Measurements from ENCODE around the gene CREB3L2. TPM values are rescaled to one million over a fixed set of nuclear protein-coding genes. Genes with fewer than 3 reads are reported as not detected.

CREB3L2 gene
- total and polyA plus RNA-seq, 2 of the 13 experiments (the other 11 are each of a cell fraction or from before 2014, with no cell fraction given): 22.1 to 41.1 TPM

- peak; percentile 73 for TF ChIP-seq POLR2G (IDR thresholded peaks at IDR 0.05; ENCODE audit: low read depth, low read length)
- TF ChIP-seq DPF2 (CRISPR knock-in tag; IDR thresholded peaks at IDR 0.05; ENCODE audit: borderline replicate concordance, low read depth): peak; percentile 63
- no peak for TF ChIP-seq SOX6 (IDR thresholded peaks at IDR 0.05)
- TF ChIP-seq SOX6 (CRISPR knock-in tag; IDR thresholded peaks at IDR 0.05): peak; percentile 94
- TF ChIP-seq ZKSCAN8 (CRISPR knock-in tag; IDR thresholded peaks at IDR 0.05; ENCODE audit: borderline replicate concordance): peak; percentile 43; the same call in 1 of the 2 replicates
- no peak for TF ChIP-seq ZNF24 (IDR thresholded peaks at IDR 0.05)
- peak; percentile 86 for TF ChIP-seq RARA (CRISPR knock-in tag; IDR thresholded peaks at IDR 0.05)
- peak; percentile 85 for TF ChIP-seq TFE3 (CRISPR knock-in tag; IDR thresholded peaks at IDR 0.05)
- no peak for TF ChIP-seq AHR (CRISPR knock-in tag; IDR thresholded peaks at IDR 0.05)
- peak; percentile 98 for TF ChIP-seq HNF4A (CRISPR knock-in tag; IDR thresholded peaks at IDR 0.05)
- no peak for TF ChIP-seq MLXIP (CRISPR knock-in tag; IDR thresholded peaks at IDR 0.05; ENCODE audit: borderline replicate concordance)
- TF ChIP-seq TBL1XR1 (IDR thresholded peaks at IDR 0.05; ENCODE audit: borderline replicate concordance, low read length, partially characterized antibody): peak; percentile 34
- TF ChIP-seq KLF9 (CRISPR knock-in tag; IDR thresholded peaks at IDR 0.05; ENCODE audit: low read depth): 0 out of 2 replicates have a peak, but pooled peaks have one; percentile 34
- TF ChIP-seq RCOR2 (CRISPR knock-in tag; IDR thresholded peaks at IDR 0.05): peak; percentile 73
- peak; percentile 96 for TF ChIP-seq GATAD2A (CRISPR knock-in tag; IDR thresholded peaks at IDR 0.05)
- TF ChIP-seq KLF16 (CRISPR knock-in tag; IDR thresholded peaks at IDR 0.05): peak in 1 of 2 experiments; percentile 68; a peak in 1 of 4 replicates
- TF ChIP-seq NFE2L2 (IDR thresholded peaks at IDR 0.05; ENCODE audit: low read length): no peak
- TF ChIP-seq RXRB (CRISPR knock-in tag; IDR thresholded peaks at IDR 0.05; ENCODE audit: borderline replicate concordance): peak; percentile 81
- TF ChIP-seq SMARCE1 (IDR thresholded peaks at IDR 0.05; ENCODE audit: borderline replicate concordance): no peak
- TF ChIP-seq U2AF2 (IDR thresholded peaks at IDR 0.05; ENCODE audit: low read depth, low read length): no peak
- peak; percentile 57; the same call in 1 of the 2 replicates for TF ChIP-seq PATZ1 (CRISPR knock-in tag; IDR thresholded peaks at IDR 0.05)
- peak; percentile 64 for TF ChIP-seq ZBED4 (CRISPR knock-in tag; IDR thresholded peaks at IDR 0.05; ENCODE audit: borderline replicate concordance)
Measured at GRCh38 chr7:137948845-137949330, 53.0 kb downstream of the CREB3L2 start (continued).
